Measurements from ENCODE around the gene DNPH1.

The DNPH1 gene

DNA sequence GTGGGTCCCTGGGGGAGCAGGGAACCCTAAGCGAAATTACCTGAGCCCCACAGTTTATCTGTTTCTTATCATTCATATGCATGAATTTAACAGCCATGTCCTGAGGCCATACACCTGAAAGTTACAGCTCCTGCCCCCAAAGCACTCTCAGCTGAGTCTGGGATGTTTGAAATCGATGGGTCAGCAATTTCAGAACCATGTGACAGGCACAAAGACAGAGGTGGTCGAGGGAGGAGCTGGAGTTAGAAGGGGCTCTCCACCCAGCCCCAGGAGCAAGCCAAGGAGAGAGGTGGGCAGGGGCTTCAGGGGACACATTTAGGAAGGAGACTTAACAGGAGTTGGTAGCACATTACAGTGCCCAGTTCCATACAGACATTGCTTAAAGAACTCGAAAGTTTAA, 28.9 kb upstream of the DNPH1 start:
- Mint-ChIP-seq H3K36me3 (ENCODE audit: low read depth) (no peaks in the 10 kb centered on the region), H3K27me3 (peaks cover 25% of the 10 kb centered on the region), H3K27ac (no peak overlapping the region), H3K9me3 (no peaks in the 10 kb centered on the region), H3K4me3 (no peak overlapping the region), H3K4me1 (ENCODE audit: low read depth) (peaks cover 9% of the 10 kb centered on the region)
- intact Hi-C loops (cut with micrococcal nuclease), result no loop called here

DNA sequence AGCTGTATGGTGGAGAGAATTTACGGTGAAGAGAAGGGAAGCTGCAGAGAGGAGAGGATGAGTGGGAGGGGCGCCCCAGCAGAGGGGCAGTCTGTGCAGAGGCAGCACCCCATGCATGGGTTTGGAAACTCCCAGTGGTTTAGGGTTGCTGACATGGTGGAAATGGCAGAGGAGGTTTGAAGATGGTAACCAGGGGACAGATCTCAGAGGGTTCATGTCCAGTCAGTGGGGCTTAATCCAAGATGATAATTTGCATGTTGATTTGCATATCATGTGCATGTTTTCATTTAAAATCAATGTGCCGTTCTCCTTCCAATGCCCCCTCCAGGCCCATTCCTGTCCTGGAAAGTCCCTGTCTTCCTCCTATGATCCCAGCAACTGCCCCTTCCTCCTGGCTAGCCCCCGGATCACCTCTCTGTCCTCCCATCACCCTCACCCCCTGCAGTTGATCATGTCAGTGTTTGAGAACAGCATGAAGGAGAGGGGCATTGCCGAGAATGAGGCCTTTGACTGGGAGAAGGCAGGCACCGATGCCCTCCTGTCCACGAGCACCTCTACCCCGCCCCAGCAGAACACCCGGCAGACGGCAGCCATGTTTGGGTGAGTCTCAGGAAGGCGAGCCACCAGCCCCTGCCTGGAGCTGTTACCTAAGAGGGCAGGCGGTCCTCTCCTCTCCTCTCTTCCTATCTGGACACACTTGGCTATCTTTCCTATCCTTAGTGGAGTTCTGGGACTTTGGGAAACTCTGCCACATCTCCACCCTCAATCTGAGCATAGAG, 28.3 kb upstream of the DNPH1 start:
- H3K9me3 Mint-ChIP-seq, result no peaks in the 10 kb centered on the region
- no peaks in the 10 kb centered on the region for H3K36me3 Mint-ChIP-seq (ENCODE audit: low read depth)
- intact Hi-C loops (cut with micrococcal nuclease), result no loop called here
- H3K27ac Mint-ChIP-seq, result no peak overlapping the region
- H3K4me1 Mint-ChIP-seq (ENCODE audit: low read depth), result peaks cover 9% of the 10 kb centered on the region
- H3K27me3 Mint-ChIP-seq, result peaks cover 31% of the 10 kb centered on the region
- no peak overlapping the region for H3K4me3 Mint-ChIP-seq

DNA sequence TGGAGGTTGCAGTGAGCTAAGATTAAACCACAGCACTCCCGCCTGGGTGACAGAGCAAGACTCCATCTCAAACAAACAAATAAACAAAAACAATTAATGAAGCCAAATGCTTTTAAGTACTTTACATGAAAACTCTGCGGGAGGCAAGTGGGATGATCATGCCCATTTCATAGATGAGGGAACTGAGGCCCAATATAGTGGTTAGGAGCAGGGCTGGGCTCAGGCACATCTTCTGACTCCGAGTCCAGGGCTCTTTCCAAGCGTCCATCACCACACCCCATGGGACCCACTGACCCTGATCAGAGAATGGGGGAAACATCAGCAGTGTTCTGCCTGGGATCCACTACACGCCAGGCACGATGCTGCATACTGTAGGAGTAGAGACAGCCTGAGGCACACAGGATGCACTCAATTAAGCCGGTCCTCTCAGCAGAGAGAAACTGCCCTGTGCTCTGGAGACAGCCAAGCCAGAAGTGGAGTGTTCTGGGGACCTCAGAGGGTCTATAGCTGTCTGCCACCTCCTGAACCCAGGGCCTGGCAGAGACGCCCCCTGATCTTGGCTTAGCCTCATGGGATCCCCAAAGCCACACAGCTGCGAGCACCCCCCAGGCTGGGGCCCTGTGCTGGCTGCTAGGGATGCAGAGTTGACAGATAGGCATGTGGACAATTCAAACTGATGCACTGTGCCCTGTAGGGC, 27.5 kb upstream of the DNPH1 start:
- H3K9me3 Mint-ChIP-seq, result no peaks in the 10 kb centered on the region
- intact Hi-C loops (cut with micrococcal nuclease), result no loop called here
- no peak overlapping the region for H3K4me3 Mint-ChIP-seq
- no peaks in the 10 kb centered on the region for H3K36me3 Mint-ChIP-seq (ENCODE audit: low read depth)
- H3K27ac Mint-ChIP-seq, result no peak overlapping the region
- peaks cover 9% of the 10 kb centered on the region for H3K4me1 Mint-ChIP-seq (ENCODE audit: low read depth)
- H3K27me3 Mint-ChIP-seq, result peaks cover 38% of the 10 kb centered on the region

DNA sequence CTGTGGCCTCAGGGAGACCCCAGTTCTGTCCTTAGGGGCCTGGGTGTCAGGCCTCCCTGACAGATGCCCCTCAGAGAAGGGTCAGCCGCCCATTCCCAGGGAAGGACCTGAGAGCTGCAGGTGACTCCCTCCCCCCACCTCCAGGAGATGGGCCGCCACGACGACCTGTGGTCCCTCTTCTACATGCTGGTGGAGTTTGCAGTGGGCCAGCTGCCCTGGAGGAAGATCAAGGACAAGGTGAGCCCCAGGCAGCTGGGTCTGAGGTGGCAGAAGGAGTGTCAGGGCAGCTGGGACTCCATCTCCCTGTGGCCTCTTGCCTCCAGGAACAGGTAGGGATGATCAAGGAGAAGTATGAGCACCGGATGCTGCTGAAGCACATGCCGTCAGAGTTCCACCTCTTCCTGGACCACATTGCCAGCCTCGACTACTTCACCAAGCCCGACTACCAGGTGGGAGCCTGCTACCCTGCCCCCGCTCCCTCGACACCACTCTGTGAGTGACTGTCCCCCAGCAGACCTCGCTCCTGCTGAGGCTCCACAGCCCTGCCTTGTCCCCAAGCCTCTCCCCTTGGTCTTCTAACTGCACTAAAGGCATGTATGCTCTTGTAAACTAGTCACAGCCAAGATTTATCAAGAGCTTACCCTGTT, 26.2 kb upstream of the DNPH1 start:
- intact Hi-C loops (cut with micrococcal nuclease), result no loop called here
- no peaks in the 10 kb centered on the region for H3K36me3 Mint-ChIP-seq (ENCODE audit: low read depth)
- no peak overlapping the region for H3K27ac Mint-ChIP-seq
- H3K9me3 Mint-ChIP-seq, result no peaks in the 10 kb centered on the region
- peaks cover 51% of the 10 kb centered on the region for H3K27me3 Mint-ChIP-seq
- peaks cover 19% of the 10 kb centered on the region for H3K4me1 Mint-ChIP-seq (ENCODE audit: low read depth)
- no peak overlapping the region for H3K4me3 Mint-ChIP-seq

DNA sequence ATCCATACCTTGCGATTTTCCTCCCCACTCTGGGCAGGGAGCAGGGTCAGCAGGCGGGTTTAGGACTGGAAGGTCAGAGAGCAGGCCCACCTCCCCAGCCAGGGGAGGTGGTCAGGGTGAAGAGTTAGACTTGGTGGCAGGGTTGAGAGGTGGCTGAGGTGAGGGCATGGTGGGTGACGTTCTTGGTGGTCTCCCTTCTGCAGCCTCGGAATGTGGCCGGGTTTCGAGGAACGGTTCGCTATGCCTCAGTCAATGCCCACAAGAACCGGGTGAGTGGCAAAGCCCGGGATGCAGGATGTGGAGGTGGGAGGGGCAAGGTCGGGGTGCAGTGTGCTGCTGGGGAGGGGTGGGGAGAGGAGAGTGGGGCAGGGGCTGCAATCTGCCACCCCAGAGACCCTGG, 25.6 kb upstream of the DNPH1 start:
- Mint-ChIP-seq H3K27me3 (peaks cover 52% of the 10 kb centered on the region), H3K9me3 (no peaks in the 10 kb centered on the region), H3K4me3 (no peak overlapping the region), H3K36me3 (ENCODE audit: low read depth) (no peaks in the 10 kb centered on the region), H3K27ac (no peak overlapping the region), H3K4me1 (ENCODE audit: low read depth) (peaks cover 19% of the 10 kb centered on the region)
- intact Hi-C loops (cut with micrococcal nuclease), result no loop called here

DNA sequence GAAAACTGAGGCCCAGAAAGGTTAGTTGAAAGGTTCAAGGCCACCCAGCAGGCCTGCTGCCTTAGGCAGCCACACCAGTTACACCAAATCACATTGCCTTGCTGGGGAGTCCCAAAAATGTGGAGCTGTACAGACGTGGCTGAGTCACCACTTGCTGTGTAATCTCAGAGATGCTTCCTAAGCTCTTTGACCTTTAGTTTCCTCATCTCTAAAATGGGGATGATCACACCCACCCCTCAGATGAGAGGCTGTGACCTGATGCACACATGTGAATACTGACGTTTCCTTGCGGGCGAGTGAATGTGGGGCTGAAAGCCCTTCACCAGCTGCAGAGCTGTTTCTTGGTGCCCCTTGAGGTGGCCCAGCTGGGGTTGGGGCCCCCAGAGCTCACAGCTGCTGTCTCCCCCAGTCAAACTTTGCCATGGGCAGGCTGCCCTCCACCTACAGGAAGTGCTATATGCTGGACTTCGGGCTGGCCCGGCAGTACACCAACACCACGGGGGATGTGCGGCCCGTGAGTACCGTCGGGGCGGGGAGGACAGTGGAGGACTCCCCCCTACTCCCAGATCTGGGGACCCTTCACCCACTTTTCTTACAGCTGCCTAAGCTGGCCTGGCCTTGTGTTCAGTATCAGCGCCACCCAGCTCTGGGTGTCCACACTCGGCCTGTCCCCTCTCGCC, 25.0 kb upstream of the DNPH1 start:
- no peak overlapping the region for H3K27ac Mint-ChIP-seq
- H3K27me3 Mint-ChIP-seq, result peaks cover 52% of the 10 kb centered on the region
- H3K4me3 Mint-ChIP-seq, result no peak overlapping the region
- intact Hi-C loops (cut with micrococcal nuclease), result no loop called here
- H3K4me1 Mint-ChIP-seq (ENCODE audit: low read depth), result peaks cover 19% of the 10 kb centered on the region
- H3K36me3 Mint-ChIP-seq (ENCODE audit: low read depth), result no peaks in the 10 kb centered on the region
- no peaks in the 10 kb centered on the region for H3K9me3 Mint-ChIP-seq

DNA sequence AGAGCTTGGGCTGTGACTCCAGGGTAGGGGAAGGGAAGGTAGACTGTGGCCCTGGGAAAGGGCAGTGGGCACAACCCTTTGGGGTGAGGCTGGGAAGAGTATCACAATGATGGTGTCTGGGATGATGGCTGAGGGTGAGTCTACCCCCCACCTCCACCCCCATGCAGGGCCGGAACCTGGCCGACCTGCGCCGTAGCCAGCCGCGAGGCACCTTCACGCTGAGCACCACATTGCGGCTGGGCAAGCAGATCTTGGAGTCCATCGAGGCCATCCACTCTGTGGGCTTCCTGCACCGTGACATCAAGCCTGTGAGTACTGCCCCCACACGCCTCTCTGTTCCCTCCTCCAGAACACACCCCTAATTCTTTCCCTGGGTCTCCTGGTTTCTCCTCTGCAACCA, 24.1 kb upstream of the DNPH1 start:
- no peaks in the 10 kb centered on the region for H3K36me3 Mint-ChIP-seq (ENCODE audit: low read depth)
- H3K27ac Mint-ChIP-seq, result no peak overlapping the region
- H3K9me3 Mint-ChIP-seq, result no peaks in the 10 kb centered on the region
- intact Hi-C loops (cut with micrococcal nuclease), result no loop called here
- H3K27me3 Mint-ChIP-seq, result peaks cover 53% of the 10 kb centered on the region
- H3K4me1 Mint-ChIP-seq (ENCODE audit: low read depth), result peaks cover 19% of the 10 kb centered on the region
- H3K4me3 Mint-ChIP-seq, result no peak overlapping the region

DNA sequence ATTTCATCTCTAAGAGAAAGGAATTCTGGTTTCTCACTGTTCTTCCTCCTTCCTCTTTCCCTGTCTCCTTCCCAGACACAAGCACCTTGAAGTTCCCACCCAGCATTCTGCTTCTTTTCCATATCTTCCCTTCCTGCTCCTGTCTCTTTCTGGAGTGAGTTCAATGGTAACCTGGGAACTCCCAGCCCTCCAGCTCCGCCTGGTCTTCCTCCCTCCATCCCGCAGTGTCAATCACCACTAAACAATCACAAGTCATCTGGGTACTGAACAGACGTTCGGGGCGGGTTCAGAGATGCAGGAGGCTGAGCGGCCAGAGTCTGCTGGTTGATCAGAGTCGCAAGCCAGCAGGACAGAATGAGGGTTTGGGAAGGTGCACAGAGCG, 21.7 kb upstream of the DNPH1 start:
- intact Hi-C loops (cut with micrococcal nuclease), result no loop called here
- Mint-ChIP-seq H3K27me3 (peaks cover 54% of the 10 kb centered on the region), H3K4me1 (ENCODE audit: low read depth) (peaks cover 27% of the 10 kb centered on the region), H3K36me3 (ENCODE audit: low read depth) (no peaks in the 10 kb centered on the region), H3K27ac (no peak overlapping the region), H3K9me3 (no peaks in the 10 kb centered on the region), H3K4me3 (no peak overlapping the region)

DNA sequence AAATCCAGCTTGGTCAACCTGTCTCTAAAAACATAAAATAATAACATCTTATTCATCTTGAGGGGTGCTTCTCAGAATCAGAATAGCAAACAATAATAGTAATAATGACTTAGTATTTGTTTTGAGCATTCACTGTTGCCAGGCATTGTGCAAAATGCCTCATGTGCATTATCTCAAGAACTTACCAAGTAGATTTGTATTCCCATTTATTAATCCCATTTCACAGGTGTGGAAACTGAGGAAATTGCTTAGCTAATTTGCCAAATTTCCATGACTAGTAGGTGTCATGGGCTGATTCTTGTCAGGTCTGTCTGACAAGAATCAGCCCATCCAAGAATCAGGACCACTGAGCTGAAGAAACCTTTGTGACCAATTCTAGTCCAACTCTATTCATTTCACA, 19.5 kb upstream of the DNPH1 start:
- Mint-ChIP-seq H3K27ac (no peak overlapping the region), H3K9me3 (no peaks in the 10 kb centered on the region), H3K36me3 (ENCODE audit: low read depth) (no peaks in the 10 kb centered on the region), H3K27me3 (peaks cover 43% of the 10 kb centered on the region), H3K4me1 (ENCODE audit: low read depth) (peaks cover 27% of the 10 kb centered on the region), H3K4me3 (no peak overlapping the region)
- intact Hi-C loops (cut with micrococcal nuclease), result no loop called here

DNA sequence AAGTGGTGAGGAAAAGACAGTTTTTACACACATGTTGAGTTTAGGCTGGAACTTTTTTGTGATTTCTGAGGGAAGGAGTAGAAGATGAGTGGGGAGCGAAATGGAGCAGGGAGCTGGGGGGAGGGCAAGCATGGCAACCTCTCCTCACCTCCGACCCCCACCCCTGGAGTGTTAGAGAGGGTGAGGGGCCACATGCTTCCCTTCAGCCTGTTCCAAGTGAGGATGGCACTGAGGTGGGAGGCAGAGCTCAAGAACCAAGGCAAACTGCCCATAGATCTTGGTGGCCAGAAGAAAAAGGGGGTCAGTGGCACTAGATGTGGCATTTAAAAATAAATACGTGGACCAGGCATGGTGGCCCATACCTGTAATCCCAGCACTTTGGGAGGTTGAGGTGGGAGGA, 18.8 kb upstream of the DNPH1 start:
- H3K4me3 Mint-ChIP-seq, result no peak overlapping the region
- H3K27ac Mint-ChIP-seq, result peak overlapping the region; percentile 64
- H3K9me3 Mint-ChIP-seq, result no peaks in the 10 kb centered on the region
- peaks cover 27% of the 10 kb centered on the region for H3K4me1 Mint-ChIP-seq (ENCODE audit: low read depth)
- peaks cover 39% of the 10 kb centered on the region for H3K27me3 Mint-ChIP-seq
- intact Hi-C loops (cut with micrococcal nuclease), result no loop called here
- no peaks in the 10 kb centered on the region for H3K36me3 Mint-ChIP-seq (ENCODE audit: low read depth)

DNA sequence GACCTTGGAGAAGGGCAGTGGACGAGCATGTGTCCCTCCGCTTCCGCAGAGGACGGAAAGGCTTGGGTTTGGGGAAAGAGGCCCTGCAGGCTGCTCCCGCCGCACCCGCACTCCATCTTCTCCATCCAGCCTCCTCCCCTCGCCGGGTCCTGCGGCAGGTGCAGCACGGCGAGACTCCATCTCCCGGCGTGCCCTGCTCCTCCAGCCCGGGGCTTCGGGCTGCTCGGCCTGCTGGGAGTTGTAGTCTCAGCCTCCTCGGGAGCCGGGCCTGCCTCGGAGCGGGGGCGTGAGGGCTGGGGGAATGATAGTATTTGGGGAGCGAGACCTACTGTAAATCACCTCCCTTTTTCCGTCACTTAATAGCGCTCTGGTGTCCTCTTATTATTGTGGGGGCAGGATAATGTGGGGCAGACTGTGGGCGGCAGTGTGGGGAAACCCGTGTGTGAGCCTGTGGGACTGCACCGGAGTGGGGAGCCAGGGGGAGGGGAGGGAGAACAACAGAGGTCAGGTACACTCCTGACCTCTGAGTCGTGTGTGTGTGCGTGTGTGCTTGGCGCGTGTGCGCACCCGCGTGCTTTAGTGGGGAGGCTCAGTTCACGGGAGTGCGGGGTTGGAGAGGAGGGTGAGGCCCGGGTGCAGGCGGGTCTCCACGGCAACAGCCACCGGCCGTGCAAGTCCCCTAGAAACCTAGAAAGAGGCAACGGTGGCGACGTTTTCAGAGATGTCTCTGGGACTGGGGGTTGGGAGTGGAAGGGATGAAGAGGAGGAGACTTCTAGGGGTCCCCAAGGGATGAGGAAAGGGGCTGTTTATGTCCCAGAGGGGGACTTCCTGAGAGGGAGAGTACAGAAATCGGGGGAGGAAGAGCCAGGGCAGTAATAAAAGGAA, 18.1 kb upstream of the DNPH1 start:
- Mint-ChIP-seq H3K27me3 (peaks cover 32% of the 10 kb centered on the region), H3K9me3 (no peaks in the 10 kb centered on the region), H3K4me3 (peak overlapping the region; percentile 75), H3K36me3 (ENCODE audit: low read depth) (no peaks in the 10 kb centered on the region), H3K4me1 (ENCODE audit: low read depth) (peaks cover 27% of the 10 kb centered on the region), H3K27ac (peak overlapping the region; percentile 64)
- intact Hi-C loops (cut with micrococcal nuclease), result loop anchor here (2.0 kb wide), 1 partner anchor 19 kb away; the partner anchor contains the start of gene DNPH1

DNA sequence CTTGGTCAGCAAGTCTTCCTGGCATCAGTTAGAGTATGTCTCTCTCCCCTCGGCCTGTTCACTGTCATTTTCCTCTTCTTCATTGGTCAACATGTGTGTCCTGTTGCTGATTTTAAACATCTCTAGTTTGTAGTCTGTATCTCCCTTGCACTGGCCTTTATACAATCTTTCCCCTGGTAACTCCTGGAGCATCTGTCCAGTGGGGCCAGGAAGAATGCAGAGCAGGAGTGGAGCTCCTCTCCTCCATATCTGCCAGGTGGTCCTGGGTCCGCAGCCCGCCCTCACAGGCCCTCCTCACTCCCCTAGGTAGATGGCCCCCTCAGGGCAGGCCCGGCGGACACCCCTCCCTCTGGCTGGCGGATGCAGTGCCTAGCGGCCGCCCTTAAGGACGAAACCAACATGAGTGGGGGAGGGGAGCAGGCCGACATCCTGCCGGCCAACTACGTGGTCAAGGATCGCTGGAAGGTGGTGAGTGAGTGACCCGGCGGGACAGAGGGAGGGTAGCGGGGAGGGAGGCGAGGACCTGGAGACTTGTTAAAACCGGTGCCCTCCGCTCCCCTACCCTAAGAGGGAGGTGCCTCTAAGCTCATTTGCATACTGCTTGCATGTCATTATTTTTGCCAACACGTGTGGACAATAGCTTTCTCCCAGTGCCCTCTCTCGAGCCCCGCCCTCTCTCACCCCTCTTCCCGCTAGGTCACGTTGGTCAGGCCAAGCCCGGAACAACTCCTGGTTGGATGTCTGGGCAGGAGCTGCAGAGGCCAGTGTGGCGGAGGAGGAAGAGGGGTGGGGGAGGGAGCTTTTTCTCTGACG, 17.2 kb upstream of the DNPH1 start:
- H3K27me3 Mint-ChIP-seq, result peaks cover 23% of the 10 kb centered on the region
- no peaks in the 10 kb centered on the region for H3K36me3 Mint-ChIP-seq (ENCODE audit: low read depth)
- intact Hi-C loops (cut with micrococcal nuclease), result loop anchor here (2.0 kb wide), 1 partner anchor 18 kb away; the partner anchor contains the start of gene DNPH1
- peaks cover 24% of the 10 kb centered on the region for H3K4me1 Mint-ChIP-seq (ENCODE audit: low read depth)
- H3K9me3 Mint-ChIP-seq, result no peaks in the 10 kb centered on the region
- peak overlapping the region; percentile 64 for H3K27ac Mint-ChIP-seq
- H3K4me3 Mint-ChIP-seq, result peak overlapping the region; percentile 75

Measured in dendritic cell treated with granulocyte-macrophage colony-stimulating factor and Interleukin-4, amounts not matched to agents 40 ng/mL and 50 ng/mL, for 4 days (primary cell).